Mammary epithelial cell (primary cell): Measurements from ENCODE around the gene AGPAT4.

Source experiments
- EZH2 ChIP-seq: IDR thresholded peaks from 2 replicates; pipeline ENCODE4 v1.6.1; 2012; ENCODE audit warnings: low read length, inconsistent platforms, borderline replicate concordance
- TF ChIP-seq, protein P1 (sequence below), 2 donors: IDR thresholded peaks in 1 of 2; conservative IDR thresholded peaks in 1 of 2; 2 replicates each; pipeline ENCODE4 v1.5.1; 2011 to 2012; ENCODE audit warnings: inconsistent platforms in 2 of 2, low read length in 2 of 2, mild to moderate bottlenecking in 2 of 2, control low read depth in 1 of 2, low read depth in 1 of 2; ENCODE audit not compliant: insufficient read depth in 1 of 2; ENCODE audit errors: extremely low read depth in 1 of 2

DNA sequence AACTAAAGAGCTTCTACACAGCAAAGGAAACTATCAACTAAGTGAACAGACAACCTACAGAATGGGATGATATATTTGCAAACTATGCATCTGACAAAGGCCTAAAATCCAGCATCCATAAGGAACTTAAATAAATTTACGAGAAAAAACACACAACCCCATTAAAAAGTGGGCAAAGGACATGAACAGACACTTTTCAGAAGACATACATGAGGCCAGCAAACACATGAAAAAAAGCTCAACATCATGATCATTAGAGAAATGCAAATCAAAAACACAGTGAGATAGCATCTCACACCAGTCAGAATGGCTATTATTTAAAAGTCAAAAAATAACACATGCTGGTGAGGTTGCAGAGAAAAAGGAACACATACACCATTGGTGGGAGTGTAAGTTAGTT, 24.5 kb downstream of the AGPAT4 start:
- TF ChIP-seq, protein P1, sequence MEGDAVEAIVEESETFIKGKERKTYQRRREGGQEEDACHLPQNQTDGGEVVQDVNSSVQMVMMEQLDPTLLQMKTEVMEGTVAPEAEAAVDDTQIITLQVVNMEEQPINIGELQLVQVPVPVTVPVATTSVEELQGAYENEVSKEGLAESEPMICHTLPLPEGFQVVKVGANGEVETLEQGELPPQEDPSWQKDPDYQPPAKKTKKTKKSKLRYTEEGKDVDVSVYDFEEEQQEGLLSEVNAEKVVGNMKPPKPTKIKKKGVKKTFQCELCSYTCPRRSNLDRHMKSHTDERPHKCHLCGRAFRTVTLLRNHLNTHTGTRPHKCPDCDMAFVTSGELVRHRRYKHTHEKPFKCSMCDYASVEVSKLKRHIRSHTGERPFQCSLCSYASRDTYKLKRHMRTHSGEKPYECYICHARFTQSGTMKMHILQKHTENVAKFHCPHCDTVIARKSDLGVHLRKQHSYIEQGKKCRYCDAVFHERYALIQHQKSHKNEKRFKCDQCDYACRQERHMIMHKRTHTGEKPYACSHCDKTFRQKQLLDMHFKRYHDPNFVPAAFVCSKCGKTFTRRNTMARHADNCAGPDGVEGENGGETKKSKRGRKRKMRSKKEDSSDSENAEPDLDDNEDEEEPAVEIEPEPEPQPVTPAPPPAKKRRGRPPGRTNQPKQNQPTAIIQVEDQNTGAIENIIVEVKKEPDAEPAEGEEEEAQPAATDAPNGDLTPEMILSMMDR (conservative IDR thresholded peaks at IDR 0.05 in 1 of 2, IDR thresholded peaks at IDR 0.05 in 1 of 2; ENCODE audit: extremely low read depth in 1 of 2, insufficient read depth in 1 of 2, low read depth in 1 of 2, low read length in 2 of 2) = no peak
- no peak for TF ChIP-seq EZH2
